Heart right ventricle (tissue), 16 donors: ENCODE results near the gene S1PR1. TPM values are rescaled to one million over a fixed set of nuclear protein-coding genes. Genes with fewer than 3 reads are reported as not detected.

ENCODE experiments used
- ATAC-seq, 8 donors: fragments of 200-7000 bp; cut with Tn5 transposase; one replicate each; pipeline ENCODE4 v1.9.1; 2020; ENCODE audit warnings: mild to moderate bottlenecking in 8 of 8, moderate library complexity in 8 of 8, moderate number of reproducible peaks in 1 of 8
- DNase-seq, 2 donors: peaks; one replicate each; pipeline ENCODE4 v3.0.0-alpha.2; 2020
- H3K27ac ChIP-seq, 10 donors: fragments of 200-600 bp; sonication (generic) in 2 of 10; one replicate each; pipeline versions ENCODE4 v1.5.0 to v1.8.0; 2020 to 2022; ENCODE audit warnings: mild to moderate bottlenecking in 3 of 10
- H3K27me3 ChIP-seq, 7 donors: fragments of 200-600 bp; one replicate each; pipeline ENCODE4 v1.8.0; 2021 to 2022; ENCODE audit warnings: mild to moderate bottlenecking in 2 of 7
- H3K36me3 ChIP-seq, 9 donors: fragments of 200-600 bp; sonication (generic) in 1 of 9; one replicate each; pipeline versions ENCODE4 v1.5.0 to v1.8.0; 2020 to 2022; ENCODE audit warnings: mild to moderate bottlenecking in 2 of 9
- H3K4me1 ChIP-seq, 9 donors: fragments of 200-600 bp; sonication (generic) in 1 of 9; one replicate each; pipeline versions ENCODE4 v1.5.0 to v1.8.0; 2020 to 2022; ENCODE audit warnings: mild to moderate bottlenecking in 4 of 9
- H3K4me3 ChIP-seq, 10 donors: fragments of 200-600 bp; sonication (generic) in 2 of 10; one replicate each; pipeline versions ENCODE4 v1.5.0 to v1.8.0; 2020 to 2022; ENCODE audit warnings: mild to moderate bottlenecking in 7 of 10, moderate library complexity in 2 of 10
- H3K9me3 ChIP-seq, 11 donors: fragments of 200-600 bp in 10 of 11; sonication (generic) in 2 of 11; one replicate each; pipeline versions ENCODE4 v1.5.0 to v1.8.0; 2013 to 2022; ENCODE audit warnings: mild to moderate bottlenecking in 2 of 11, control low read depth in 1 of 11, moderate library complexity in 1 of 11
- CTCF ChIP-seq, 9 donors: fragments of 200-600 bp; sonication (generic) in 2 of 9; IDR thresholded peaks; one replicate each; pipeline versions ENCODE4 v1.5.0 to v1.8.0; 2021 to 2022; ENCODE audit warnings: antibody characterized with exemption in 9 of 9, mild to moderate bottlenecking in 5 of 9, moderate library complexity in 1 of 9
- WGBS, 2 donors: extraction: QIAGEN DNeasy Blood & Tissue Kit; methylation state at CpG; one replicate each; pipeline ENCODE4 v1.1.7; 2013; ENCODE audit warnings: inconsistent platforms in 1 of 2; 5-methylcytosine and 5-hydroxymethylcytosine counted together
- intact Hi-C, 10 donors: fragments of 100-400 bp; cut with DNase I; formaldehyde crosslinking; loops; one replicate each; pipeline versions ENCODE4 v1.11.1 to v1.14.2; 2022
- polyA plus RNA-seq, 2 donors: library from polyadenylated mRNA; stranded (reverse); fragments of 200-250 nt; gene quantifications; one replicate each; pipeline ENCODE4 v1.2.3, GENCODE V29; 2013
- total RNA-seq, 10 donors: library from RNA; stranded (reverse); fragmentation: NEBNext Ultra II Directional in 3 of 10; extraction: Animal tissue kit (Norgen Biotek cat#: 25700) in 3 of 10; gene quantifications; one replicate each; pipeline versions ENCODE4 v1.2.1 to v1.2.4, GENCODE V29; 2021 to 2023
- donor health status: Arrhythmogenic right ventricular cardiomyopathy.
- donor health status: ischemic (EF 13 %, LVEDD 7.1; RV severe dilation, severe dysfunction).
- donor health status: healthy with polysubstance abuse.
- donor health status: DM: no; HTN: yes; CAD: no.
- donor health status: DM: no; HTN: no; CAD: no.
- donor health status: ischemic (EF 25% LVEDD 6.9; RV normal size, moderate dysfunction).
- donor health status: ischemic (EF 25% LVEDD 5.7; RV mildly dilated, moderate dysfunction).
- donor health status: healthy.
- donor health status: DM: yes; HTN: yes; CAD: no.
- donor health status: Ischemic cardiomyopathy.
- donor health status: ischemic (EF 35%, LVEDD 5.7; RV mildly dilated, moderate dysfunction).
- donor health status: nonischemic (EF 11% LVEDD 7.7; RV severe dilation, severe dysfunction).
- donor health status: DM: yes; HTN: yes; CAD: no.
- donor health status: PGD.
- donor health status: ischemic (EF 29% LVEDD 5.4; RV normal size, mild dysfunction).
- donor health status: nonischemic (EF 23%, LVEDD 6.1; RV moderate dilation, normal function).

The S1PR1 gene
- total and polyA plus RNA-seq, 12 donors, result 37.4 to 82.2 (median 53.2) TPM

- H3K27ac ChIP-seq, result peak overlapping the region; percentile 81 to 99 (median 96)
- peak overlapping the region; percentile 56 to 90 (median 71) for H3K4me3 ChIP-seq
- intact Hi-C loops, result loop anchor here (2.0 to 10.0 kb wide), 17 partner anchors 31 to 314 kb away; partner anchors contain the start of gene DPH5 (in 4 of the 10)
- ATAC-seq (peak; percentile 26 to 67 (median 46)), DNase-seq (peak; percentile 35 to 50)
- H3K9me3 ChIP-seq, result peaks cover 0 to 14% (median 0%) of the 10 kb centered on the region in 11 donors
- H3K27me3 ChIP-seq, result no peaks in the 10 kb centered on the region
- no peak for TF ChIP-seq CTCF (IDR thresholded peaks at IDR 0.05)
- 0 to 1% methylated on average over 43 of the region's 43 CpGs for WGBS, 2 donors
- H3K4me1 ChIP-seq, result peaks cover 0 to 31% (median 16%) of the 10 kb centered on the region in 9 donors
- peaks cover 0 to 21% (median 0%) of the 10 kb centered on the region in 9 donors for H3K36me3 ChIP-seq
Measured at GRCh38 chr1:101235696-101236515, 913 bp upstream of the S1PR1 start.

GRCh38 chr1:101237229-101237837 lies 514 bp downstream of the S1PR1 start:
- Histone ChIP-seq H3K4me1 (peaks cover 3 to 44% (median 27%) of the 10 kb centered on the region in 9 donors), H3K4me3 (peak overlapping the region; percentile 56 to 90 (median 71)), H3K27me3 (no peaks in the 10 kb centered on the region), H3K36me3 (peaks cover 0 to 35% (median 0%) of the 10 kb centered on the region in 9 donors), H3K27ac (peak overlapping the region; percentile 81 to 99 (median 96)), H3K9me3 (peaks cover 0 to under 1% (median 0%) of the 10 kb centered on the region in 11 donors)
- no peak for DNase-seq
- peak in 1 of 9 donors; percentile 3 for TF ChIP-seq CTCF (IDR thresholded peaks at IDR 0.05)
- WGBS, 2 donors, result 0% methylated on average over 12 of the region's 12 CpGs
- peak in 2 of 8 donors; percentile 9 to 17 for ATAC-seq
- intact Hi-C loops, result loop anchor here (2.0 to 10.0 kb wide), 16 partner anchors 50 to 315 kb away; partner anchors contain the start of gene DPH5 (in 4 of the 10)

GRCh38 chr1:101238031-101238628 lies 1.3 kb downstream of the S1PR1 start:
- Histone ChIP-seq H3K4me1 (peaks cover 2 to 52% (median 34%) of the 10 kb centered on the region in 9 donors), H3K4me3 (peak overlapping the region; percentile 56 to 90 (median 71)), H3K9me3 (no peaks in the 10 kb centered on the region), H3K27me3 (no peaks in the 10 kb centered on the region), H3K27ac (peak overlapping the region; percentile 43 to 99 (median 96)), H3K36me3 (peaks cover 0 to 43% (median 0%) of the 10 kb centered on the region in 9 donors)
- DNase-seq, result no peak
- no peak for TF ChIP-seq CTCF (IDR thresholded peaks at IDR 0.05)
- intact Hi-C loops, result loop anchor here (1.0 to 10.0 kb wide), 20 partner anchors 49 to 317 kb away; partner anchors contain the start of gene DPH5 (in 4 of the 10)
- ATAC-seq, result no peak
- 3% methylated on average over 14 of the region's 14 CpGs for WGBS, 2 donors

GRCh38 chr1:101238681-101239094 lies 1.9 kb downstream of the S1PR1 start:
- Histone ChIP-seq H3K4me3 (peak overlapping the region; percentile 56 to 90 (median 71)), H3K9me3 (no peaks in the 10 kb centered on the region), H3K4me1 (peaks cover 0 to 58% (median 40%) of the 10 kb centered on the region in 9 donors), H3K27me3 (no peaks in the 10 kb centered on the region), H3K36me3 (peaks cover 0 to 47% (median 0%) of the 10 kb centered on the region in 9 donors), H3K27ac (peak overlapping the region; percentile 43 to 99 (median 96))
- peak; percentile 89 to 93 for DNase-seq
- TF ChIP-seq CTCF (IDR thresholded peaks at IDR 0.05), result peak; percentile 86 to 97 (median 93)
- intact Hi-C loops, result loop anchor here (1.0 to 10.0 kb wide), 20 partner anchors 49 to 318 kb away; partner anchors contain the start of gene DPH5 (in 4 of the 10)
- peak; percentile 48 to 76 (median 66) for ATAC-seq
- WGBS, 2 donors, result 2 to 4% methylated on average over 17 of the region's 17 CpGs
